ENCODE data around the gene ABHD8.
"Not testable (repeated sequence)": the region's sequence is repeated elsewhere in the genome, so short reads cannot be mapped to it uniquely, and the experiment has no call there.

Gene ABHD8

DNA sequence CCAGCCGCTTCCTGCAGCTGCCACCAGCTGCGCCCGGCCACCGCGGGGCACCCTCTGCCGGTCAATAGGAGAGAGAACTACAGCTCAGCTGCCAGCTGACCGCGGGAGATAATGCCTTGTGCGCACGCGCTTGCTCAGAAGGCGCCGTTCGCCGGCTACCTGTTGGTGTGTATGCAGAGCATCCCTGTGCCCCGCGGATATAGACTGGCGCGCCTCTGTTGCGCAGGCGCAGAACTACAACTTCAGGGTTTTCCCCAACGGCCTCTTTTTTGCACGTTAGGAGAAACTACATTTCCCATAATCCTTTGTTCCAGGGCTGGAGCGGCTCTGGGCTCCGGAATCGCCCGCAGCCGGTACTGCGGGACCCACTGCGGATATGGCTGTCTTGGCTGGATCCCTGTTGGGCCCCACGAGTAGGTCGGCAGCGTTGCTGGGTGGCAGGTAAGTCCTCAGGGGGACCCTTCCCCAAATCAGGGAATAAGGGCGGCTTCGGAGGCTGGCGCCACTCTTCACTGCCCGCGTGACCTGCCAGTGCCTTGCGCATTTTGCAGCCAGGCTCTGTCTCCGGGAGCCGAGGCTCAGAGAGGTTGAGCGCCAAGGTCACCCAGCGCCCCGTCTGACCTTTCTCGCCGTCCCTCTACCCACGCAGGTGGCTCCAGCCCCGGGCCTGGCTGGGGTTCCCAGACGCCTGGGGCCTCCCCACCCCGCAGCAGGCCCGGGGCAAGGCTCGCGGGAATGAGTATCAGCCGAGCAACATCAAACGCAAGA lies 2.5 kb upstream of the ABHD8 start, which contains the start of gene MRPL34:
Gene MRPL34 (plus strand): TSS at position 356 of the 768 bp plus-strand sequence. CDS start 21 bp downstream, at position 377.
- ATAC-seq (replicated peaks) (peak; percentile 61), DNase-seq (peak; percentile 88 to 92 (median 91))
- peak within 1 kb of the TSS; percentile 84 to 86 for H3K4me3 Mint-ChIP-seq
- peaks cover 36 to 41% of the 10 kb centered on the region in 2 donors for H3K4me1 Mint-ChIP-seq (ENCODE audit: low read depth in 2 of 2)
- peaks cover 23% of the 10 kb centered on the region for H3K36me3 Mint-ChIP-seq (ENCODE audit: insufficient read depth)
- no peaks in the 10 kb centered on the region for H3K27me3 Mint-ChIP-seq
- H3K9me3 Mint-ChIP-seq: no peaks in the 10 kb centered on the region
- H3K27ac Mint-ChIP-seq: peak within 1 kb of the TSS in 1 of 2 donors; percentile 70

DNA sequence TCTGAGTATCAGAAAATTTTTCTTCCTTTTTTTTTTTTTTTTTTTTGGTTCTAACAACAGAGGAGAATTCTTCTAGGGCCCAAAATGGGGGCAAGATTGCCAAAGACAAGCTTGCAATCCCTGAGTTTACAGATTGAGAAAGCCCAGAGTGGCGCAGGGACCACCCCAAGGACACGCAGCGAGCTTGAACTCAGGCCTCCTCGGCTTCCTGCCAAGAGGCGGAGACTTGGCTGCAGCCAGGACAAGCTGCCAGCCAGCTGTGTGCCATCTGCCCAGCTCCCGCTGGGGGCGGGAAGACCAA lies 1.9 kb upstream of the ABHD8 start:
- Mint-ChIP-seq H3K27me3 (no peaks in the 10 kb centered on the region), H3K9me3 (no peaks in the 10 kb centered on the region), H3K4me3 (peak overlapping the region; percentile 84 to 86), H3K36me3 (ENCODE audit: insufficient read depth) (peaks cover 23% of the 10 kb centered on the region), H3K27ac (peak overlapping the region in 1 of 2 donors; percentile 70), H3K4me1 (ENCODE audit: low read depth in 2 of 2) (peaks cover 32 to 36% of the 10 kb centered on the region in 2 donors)
- ATAC-seq (replicated peaks): no peak
- no peak for DNase-seq

DNA sequence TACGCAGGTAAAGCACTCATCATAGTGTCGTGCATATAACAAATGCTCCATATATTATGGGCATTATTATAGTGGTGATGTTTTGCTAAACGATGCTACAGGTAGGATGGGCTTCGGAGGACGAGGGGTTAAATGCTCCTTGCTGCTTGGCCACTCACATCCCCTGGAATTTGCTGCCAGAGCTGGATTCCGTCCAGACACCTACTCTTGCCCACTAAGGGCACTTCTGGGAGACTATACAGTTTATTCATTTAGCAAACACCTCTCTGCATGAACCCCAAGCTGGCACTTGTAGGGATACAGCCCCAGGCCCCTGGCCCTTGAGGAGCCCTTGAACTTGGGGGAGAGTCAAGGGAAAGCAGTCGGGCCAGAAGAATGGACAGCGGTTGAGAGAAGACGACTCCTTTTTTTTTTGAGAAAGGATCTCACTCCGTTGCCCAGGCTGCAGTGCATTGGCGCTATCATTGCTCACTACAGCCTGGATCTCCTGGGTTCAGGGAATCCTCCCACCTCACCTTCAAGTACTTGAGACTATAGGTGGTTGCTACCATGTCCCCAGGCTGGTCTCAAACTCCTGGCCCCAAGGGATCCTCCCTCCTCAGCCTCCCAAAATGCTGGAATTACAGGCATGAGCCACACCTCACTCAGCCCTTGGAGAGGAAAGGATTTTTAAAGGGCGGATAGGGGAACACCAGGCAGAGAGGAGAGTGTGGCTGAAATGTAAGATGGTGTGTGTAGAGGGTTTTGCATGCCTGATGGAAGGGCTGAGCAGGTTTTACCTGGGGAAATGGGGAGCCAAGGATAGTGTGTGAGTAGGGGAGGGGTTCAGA lies 1.4 kb upstream of the ABHD8 start:
- Mint-ChIP-seq H3K9me3 (no peaks in the 10 kb centered on the region), H3K4me3 (peak overlapping the region; percentile 84 to 86), H3K4me1 (ENCODE audit: low read depth in 2 of 2) (peaks cover 29 to 32% of the 10 kb centered on the region in 2 donors), H3K27ac (peak overlapping the region in 1 of 2 donors; percentile 70), H3K27me3 (no peaks in the 10 kb centered on the region), H3K36me3 (ENCODE audit: insufficient read depth) (peaks cover 25% of the 10 kb centered on the region)
- DNase-seq: no peak
- no peak for ATAC-seq (replicated peaks)

DNA sequence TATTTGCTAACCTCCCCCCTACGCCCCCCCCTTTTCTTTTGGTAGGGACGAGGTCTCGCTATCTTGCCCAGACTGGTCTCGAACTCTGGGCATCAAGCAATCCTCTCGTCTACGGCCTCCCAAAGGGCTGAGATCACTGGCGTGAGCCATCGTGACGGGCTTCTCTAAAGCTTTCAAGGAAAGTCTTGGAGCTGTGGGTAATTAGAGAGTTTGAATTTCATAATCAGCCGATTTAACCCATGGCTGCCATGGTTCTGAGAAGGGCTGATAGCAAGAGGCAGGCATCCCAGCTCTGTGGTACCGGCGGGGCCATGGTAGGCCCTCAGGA lies 679 bp upstream of the ABHD8 start:
- Mint-ChIP-seq H3K4me3 (peak overlapping the region; percentile 74 to 86), H3K9me3 (no peaks in the 10 kb centered on the region), H3K27me3 (no peaks in the 10 kb centered on the region), H3K36me3 (ENCODE audit: insufficient read depth) (peaks cover 19% of the 10 kb centered on the region), H3K4me1 (ENCODE audit: low read depth in 2 of 2) (peaks cover 24 to 25% of the 10 kb centered on the region in 2 donors), H3K27ac (peak overlapping the region in 1 of 2 donors; percentile 78)
- DNase-seq: no peak
- ATAC-seq (replicated peaks): no peak

DNA sequence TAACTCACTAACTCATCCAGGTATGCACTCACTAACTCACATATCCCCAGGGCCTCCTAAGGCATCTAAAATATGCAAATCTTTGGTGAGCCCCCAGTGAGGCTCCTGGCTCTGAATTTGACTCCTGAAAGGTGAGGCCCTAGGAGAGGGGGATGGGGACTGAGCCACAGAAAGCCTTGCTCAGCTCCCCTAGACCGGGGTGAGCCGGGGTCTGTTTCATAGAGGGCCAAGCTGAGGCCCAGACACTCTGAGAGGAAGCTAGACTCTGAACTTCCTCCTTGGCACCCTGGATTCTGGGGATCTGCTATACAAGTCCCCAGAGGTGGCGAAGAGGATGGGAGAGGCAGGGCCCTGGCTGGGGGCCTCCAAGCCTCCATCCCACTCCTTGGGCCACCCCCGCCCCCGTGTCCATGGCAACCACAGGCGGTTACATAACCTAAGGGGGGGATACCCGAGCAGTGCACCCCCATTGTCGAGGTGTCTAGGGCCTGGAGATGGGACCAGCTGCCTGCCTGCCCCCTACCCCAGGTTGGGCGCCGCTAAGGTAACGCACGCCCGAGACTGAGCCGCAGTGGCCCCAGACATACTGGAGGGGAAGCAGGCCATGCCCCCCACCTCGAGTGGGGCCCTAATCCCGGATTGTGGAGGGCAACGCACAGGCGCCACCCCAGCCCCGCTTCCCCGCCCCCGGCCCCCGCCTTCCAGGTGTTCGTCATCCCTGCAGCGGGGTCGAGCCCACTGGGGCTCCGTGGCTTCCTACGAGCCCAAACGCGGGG lies 646 bp downstream of the ABHD8 start:
- no peaks in the 10 kb centered on the region for H3K27me3 Mint-ChIP-seq
- ATAC-seq (replicated peaks): no peak
- no peaks in the 10 kb centered on the region for H3K9me3 Mint-ChIP-seq
- no peak for DNase-seq
- H3K4me3 Mint-ChIP-seq: peak overlapping the region; percentile 74 to 86
- H3K27ac Mint-ChIP-seq: peak overlapping the region in 1 of 2 donors; percentile 78
- H3K4me1 Mint-ChIP-seq (ENCODE audit: low read depth in 2 of 2): peaks cover 20% of the 10 kb centered on the region in 2 donors
- H3K36me3 Mint-ChIP-seq (ENCODE audit: insufficient read depth): peaks cover 17% of the 10 kb centered on the region

DNA sequence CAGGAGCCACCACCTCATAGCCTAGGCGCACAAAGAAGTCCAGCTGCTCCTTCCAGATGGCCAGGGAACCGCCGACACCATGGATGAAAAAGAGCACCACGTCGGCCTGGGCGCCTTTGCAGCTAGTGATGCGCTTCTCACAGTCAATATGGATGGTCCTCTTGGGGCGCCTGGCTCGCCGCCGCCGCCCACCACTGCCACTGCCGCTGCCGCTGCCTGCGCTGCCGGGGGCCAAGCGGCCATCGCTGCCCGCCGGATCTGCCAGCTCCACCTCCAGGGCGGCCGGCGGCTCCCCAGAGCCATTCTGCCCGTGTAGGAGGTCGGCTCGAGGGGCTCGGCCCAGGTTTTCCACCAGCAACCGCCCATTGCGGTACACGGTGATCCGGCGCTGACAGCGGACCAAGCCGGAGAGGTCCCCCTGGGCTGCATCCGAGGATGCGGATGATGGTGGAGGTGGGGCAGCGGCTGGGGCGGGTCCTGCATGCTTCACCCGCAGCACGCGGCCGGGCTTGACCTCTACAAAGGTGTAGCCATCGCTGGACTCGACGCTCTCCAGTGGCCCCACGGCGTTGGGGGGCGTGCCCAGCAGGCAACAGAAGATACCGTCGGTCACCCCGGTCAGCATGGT lies 2.1 kb downstream of the ABHD8 start:
- Mint-ChIP-seq H3K9me3 (no peaks in the 10 kb centered on the region), H3K27ac (no peak overlapping the region), H3K36me3 (ENCODE audit: insufficient read depth) (peaks cover 15% of the 10 kb centered on the region), H3K4me3 (peak overlapping the region; percentile 3 to 45), H3K4me1 (ENCODE audit: low read depth in 2 of 2) (peaks cover 14 to 19% of the 10 kb centered on the region in 2 donors), H3K27me3 (no peaks in the 10 kb centered on the region)
- ATAC-seq (replicated peaks): no peak
- DNase-seq: no peak

DNA sequence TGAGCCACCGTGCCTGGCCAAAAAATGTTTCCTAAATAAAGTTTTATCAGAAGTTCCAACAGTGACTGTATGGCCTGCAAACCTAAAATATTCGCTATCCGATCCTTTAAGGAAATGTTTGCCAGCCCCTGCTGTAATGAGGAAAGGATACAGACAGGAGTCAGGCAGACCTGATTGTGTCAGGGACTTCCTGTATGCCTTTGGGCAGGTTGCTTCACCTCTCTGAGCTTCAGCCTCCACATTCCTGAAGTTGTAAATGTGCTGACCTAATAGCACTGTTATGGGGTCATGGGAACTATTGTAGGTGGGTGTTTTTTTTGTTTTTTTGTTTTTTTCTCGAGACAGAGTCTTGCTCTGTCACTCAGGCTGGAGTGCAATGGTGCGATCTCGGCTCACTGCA lies 6.2 kb downstream of the ABHD8 start:
- H3K27ac Mint-ChIP-seq: peak overlapping the region in 1 of 2 donors; percentile 62
- ATAC-seq (replicated peaks): no peak
- H3K36me3 Mint-ChIP-seq (ENCODE audit: insufficient read depth): peaks cover 6% of the 10 kb centered on the region
- no peak for DNase-seq
- H3K4me3 Mint-ChIP-seq: no peak overlapping the region
- no peaks in the 10 kb centered on the region for H3K27me3 Mint-ChIP-seq
- peaks cover 4 to 5% of the 10 kb centered on the region in 2 donors for H3K4me1 Mint-ChIP-seq (ENCODE audit: low read depth in 2 of 2)
- H3K9me3 Mint-ChIP-seq: no peaks in the 10 kb centered on the region

DNA sequence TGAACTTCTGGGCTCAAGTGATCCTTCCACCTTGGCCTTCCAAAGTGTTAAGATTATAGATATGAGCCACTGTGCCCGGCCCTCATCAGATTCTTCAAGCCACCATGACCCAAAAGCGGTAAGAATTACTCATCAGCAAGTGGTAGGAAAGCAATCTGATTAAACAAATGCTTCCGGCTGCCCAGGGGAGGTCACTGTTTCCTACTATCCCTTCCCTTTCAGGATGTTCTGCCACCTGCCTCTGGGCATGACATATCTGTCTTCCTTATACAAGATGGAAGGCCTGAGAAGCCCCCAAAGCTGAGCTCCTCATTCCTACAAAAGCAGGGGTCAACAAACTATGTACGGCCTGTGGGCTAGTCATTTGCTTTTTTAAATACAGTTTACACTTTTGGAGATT lies 7.0 kb downstream of the ABHD8 start:
- H3K27ac Mint-ChIP-seq: no peak overlapping the region
- no peak overlapping the region for H3K4me3 Mint-ChIP-seq
- peaks cover 5 to 6% of the 10 kb centered on the region in 2 donors for H3K4me1 Mint-ChIP-seq (ENCODE audit: low read depth in 2 of 2)
- H3K27me3 Mint-ChIP-seq: no peaks in the 10 kb centered on the region
- H3K9me3 Mint-ChIP-seq: no peaks in the 10 kb centered on the region
- no peak for ATAC-seq (replicated peaks)
- H3K36me3 Mint-ChIP-seq (ENCODE audit: insufficient read depth): peaks cover 6% of the 10 kb centered on the region
- DNase-seq: no peak

DNA sequence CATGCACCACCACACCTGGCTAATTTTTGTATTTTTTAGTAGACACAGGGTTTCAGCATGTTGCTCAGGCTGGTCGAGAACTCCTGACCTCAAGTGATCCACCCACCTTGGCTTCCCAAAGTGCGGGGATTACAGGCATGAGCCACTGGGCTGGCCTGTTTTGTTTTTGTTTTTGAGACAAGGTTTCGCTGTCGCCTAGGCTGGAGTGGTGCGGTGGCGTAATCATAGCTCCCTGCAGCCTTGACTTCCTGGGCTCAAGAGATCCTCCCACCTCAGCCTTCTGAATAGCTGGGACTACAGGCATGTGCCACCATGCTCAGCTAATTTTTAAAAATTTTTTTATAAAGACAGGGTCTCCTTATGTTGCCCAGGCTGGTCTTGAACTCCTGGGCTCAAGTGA lies 7.7 kb downstream of the ABHD8 start:
- not testable (repeated sequence) for ATAC-seq (replicated peaks); H3K4me1 Mint-ChIP-seq (ENCODE audit: low read depth in 2 of 2); H3K27ac Mint-ChIP-seq; H3K9me3 Mint-ChIP-seq; DNase-seq; H3K4me3 Mint-ChIP-seq; H3K27me3 Mint-ChIP-seq; H3K36me3 Mint-ChIP-seq (ENCODE audit: insufficient read depth)

DNA sequence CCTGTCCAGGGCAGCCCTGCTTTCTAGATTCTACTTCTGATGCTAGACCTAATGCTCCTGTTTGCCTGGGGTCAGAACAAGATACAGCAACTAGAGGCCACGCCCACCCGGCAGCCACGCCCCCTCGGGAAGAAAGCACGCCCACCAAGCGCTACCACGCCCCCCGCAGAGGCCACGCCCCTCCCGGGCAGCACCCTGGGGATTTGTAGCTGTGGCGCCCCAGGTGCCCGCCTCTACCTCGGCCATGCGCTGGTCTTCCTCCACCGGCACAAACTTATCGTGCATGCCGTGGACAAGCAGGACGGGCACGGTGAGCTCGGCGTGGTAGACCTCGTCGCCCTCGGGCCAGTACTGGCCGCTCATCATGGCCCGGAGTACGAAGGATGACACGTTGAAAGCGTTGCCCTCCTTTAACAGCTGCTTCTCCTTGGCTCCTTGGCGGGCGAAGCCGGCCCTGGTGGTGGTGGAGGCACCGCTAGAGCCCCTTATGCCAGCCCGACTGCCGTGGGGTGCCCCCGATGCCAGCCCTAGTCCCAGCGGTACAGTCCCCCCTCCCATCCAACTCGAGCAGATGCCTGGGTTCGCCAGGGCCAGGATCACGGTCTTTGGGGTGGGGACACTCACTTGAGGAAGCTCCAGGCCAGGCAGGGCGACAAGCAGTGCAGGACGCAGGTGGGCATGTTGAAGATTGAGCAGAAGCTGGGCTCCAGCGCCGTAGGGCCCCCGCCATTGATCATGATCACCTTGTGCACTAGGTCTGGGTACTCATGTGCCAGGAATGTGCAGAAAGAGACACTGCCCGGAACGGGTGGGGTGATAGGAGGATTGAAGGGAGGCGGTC lies 9.0 kb downstream of the ABHD8 start:
- DNase-seq (peak; percentile 36 to 44 (median 41)), ATAC-seq (replicated peaks) (no peak)
- Mint-ChIP-seq H3K27ac (no peak overlapping the region), H3K4me3 (no peak overlapping the region), H3K9me3 (no peaks in the 10 kb centered on the region), H3K4me1 (ENCODE audit: low read depth in 2 of 2) (peaks cover 5 to 6% of the 10 kb centered on the region in 2 donors), H3K27me3 (no peaks in the 10 kb centered on the region), H3K36me3 (ENCODE audit: insufficient read depth) (no peaks in the 10 kb centered on the region)

DNA sequence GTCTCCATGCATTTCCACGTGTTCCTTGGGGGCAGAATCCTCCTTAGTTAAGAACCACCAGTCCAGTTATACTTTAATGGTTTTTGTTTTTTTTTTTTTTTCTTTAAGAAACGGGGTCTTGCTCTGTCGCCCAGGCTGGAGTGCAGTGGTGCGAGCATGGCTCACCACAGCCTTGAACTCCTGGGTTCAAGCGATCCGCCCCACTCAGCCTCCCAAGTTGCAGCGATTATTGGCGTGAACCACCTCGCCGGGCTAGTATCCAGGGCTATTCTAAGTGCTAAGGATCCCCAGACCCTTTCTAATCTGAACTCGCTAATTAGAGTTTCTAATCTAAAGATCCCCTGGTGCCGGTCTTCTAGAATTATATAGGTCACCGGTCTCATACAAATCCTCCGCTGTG lies 9.6 kb downstream of the ABHD8 start:
- Mint-ChIP-seq H3K27ac (no peak overlapping the region), H3K36me3 (ENCODE audit: insufficient read depth) (no peaks in the 10 kb centered on the region), H3K27me3 (no peaks in the 10 kb centered on the region), H3K4me3 (no peak overlapping the region), H3K9me3 (no peaks in the 10 kb centered on the region), H3K4me1 (ENCODE audit: low read depth in 2 of 2) (peaks cover 5 to 6% of the 10 kb centered on the region in 2 donors)
- no peak for DNase-seq
- no peak for ATAC-seq (replicated peaks)

DNA sequence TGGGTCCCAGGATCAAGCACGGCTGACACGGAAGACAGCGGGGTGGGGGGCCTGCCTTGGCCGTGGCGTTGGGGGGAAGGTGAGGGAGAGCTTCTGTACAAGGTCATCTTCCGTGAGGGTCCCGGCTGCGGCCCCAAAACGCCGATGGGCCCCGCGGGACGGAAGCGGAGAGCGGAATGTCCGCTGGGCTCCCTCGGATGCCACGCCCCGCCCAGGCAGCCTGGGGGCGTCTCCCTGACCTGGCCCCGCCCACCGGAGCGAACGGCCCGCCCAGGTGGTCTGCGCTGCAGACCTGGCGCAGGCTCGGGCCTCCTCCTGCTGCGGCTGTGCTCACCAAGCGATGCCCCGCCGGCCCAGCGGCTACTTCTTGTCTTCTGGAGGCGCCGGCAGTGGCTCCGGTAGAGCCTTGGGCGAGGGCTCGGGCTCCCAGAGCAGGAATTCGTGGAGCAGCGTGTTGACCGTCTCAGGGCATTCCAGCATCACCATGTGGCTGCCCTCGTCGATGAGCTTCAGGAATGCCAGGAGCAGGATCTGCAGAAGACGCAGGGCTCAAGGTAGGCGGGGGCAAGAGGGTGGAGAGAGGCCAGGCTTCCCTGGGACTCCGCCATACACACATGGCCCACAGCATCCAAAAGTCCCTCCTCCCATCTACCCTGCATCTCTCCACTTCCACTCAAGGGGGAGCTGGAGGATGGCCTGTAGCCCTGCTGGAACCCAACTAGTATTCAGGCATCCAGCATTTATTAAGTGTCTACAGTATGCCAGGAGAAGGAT lies 10.7 kb downstream of the ABHD8 start:
- ATAC-seq (replicated peaks) (peak; percentile 95), DNase-seq (peak; percentile 78 to 85 (median 79))
- Mint-ChIP-seq H3K27me3 (no peaks in the 10 kb centered on the region), H3K27ac (peak overlapping the region in 1 of 2 donors; percentile 75), H3K9me3 (no peaks in the 10 kb centered on the region), H3K36me3 (ENCODE audit: insufficient read depth) (no peaks in the 10 kb centered on the region), H3K4me1 (ENCODE audit: low read depth in 2 of 2) (peaks cover 5 to 6% of the 10 kb centered on the region in 2 donors), H3K4me3 (peak overlapping the region; percentile 87 to 93)
